BJ (cell line): ENCODE data around the gene KCNQ1. TPM values are rescaled to one million over a fixed set of nuclear protein-coding genes. Genes with fewer than 3 reads are reported as not detected.

Experiments
- CTCF ChIA-PET: fragments of 350-600 bp; formaldehyde crosslinking; extraction: SDS; loops from one replicate; lab custom pipeline; 2021; ENCODE audit warnings: antibody characterized with exemption, inconsistent platforms; lab: Yijun Ruan, JAX
- POLR2A ChIA-PET: fragments of 300-600 bp; sonication (Branson Sonifier 250); formaldehyde crosslinking; extraction: SDS; loops from one replicate; lab custom pipeline; 2021; ENCODE audit warnings: antibody characterized with exemption; lab: Charles Lee
- DNase-seq: peaks from one replicate; pipeline ENCODE4 v3.0.0-alpha.2; 2011; ENCODE audit warnings: low read depth
- H3K27me3 ChIP-seq: 2 replicates; pipeline ENCODE4 v1.6.0; 2011; ENCODE audit warnings: low read length; ENCODE audit not compliant: control insufficient read depth, insufficient read depth
- H3K36me3 ChIP-seq: 2 replicates; pipeline ENCODE4 v1.5.1; 2011; ENCODE audit warnings: low read length; ENCODE audit not compliant: control insufficient read depth, insufficient read depth
- H3K4me3 ChIP-seq: 2 replicates; pipeline ENCODE4 v1.5.1; 2011; ENCODE audit warnings: low read depth, mild to moderate bottlenecking, control low read depth, low read length
- CTCF ChIP-seq: IDR thresholded peaks from 2 replicates; pipeline ENCODE4 v1.5.1; 2011; ENCODE audit warnings: low read depth, mild to moderate bottlenecking, control low read depth, inconsistent platforms, low read length, moderate library complexity; ENCODE audit not compliant: insufficient read depth
- polyA plus RNA-seq: library from polyadenylated mRNA; depleted of rRNA; stranded (reverse); fragments of >200 nt; gene quantifications from 2 replicates; pipeline ENCODE4 v1.2.3, GENCODE V29; 2011

KCNQ1 gene
- polyA plus RNA-seq, 1 experiment: not detected

- Histone ChIP-seq H3K36me3 (no peaks in the 10 kb centered on the region), H3K27me3 (peaks cover 5% of the 10 kb centered on the region), H3K4me3 (no peak overlapping the region)
- POLR2A ChIA-PET: no interaction called here
- DNase-seq: no peak
- TF ChIP-seq CTCF: no peak
- CTCF ChIA-PET: interaction anchor here (0.8 kb wide), 1 partner anchor 251 kb away, joined by 3 read pairs; no protein-coding TSS in a partner anchor
Measured at GRCh38 chr11:2555891-2556290, 111.1 kb downstream of the KCNQ1 start.

- ChIA-PET CTCF (no interaction called here), POLR2A (no interaction called here)
- peaks cover 4% of the 10 kb centered on the region for H3K27me3 ChIP-seq
- no peak overlapping the region for H3K4me3 ChIP-seq
- H3K36me3 ChIP-seq: no peaks in the 10 kb centered on the region
- no peak for DNase-seq
- no peak for TF ChIP-seq CTCF
Measured at GRCh38 chr11:2557381-2557780, 112.6 kb downstream of the KCNQ1 start.

GRCh38 chr11:2558397-2558796, 113.6 kb downstream of the KCNQ1 start:
- H3K27me3 ChIP-seq: peaks cover 4% of the 10 kb centered on the region
- H3K4me3 ChIP-seq: no peak overlapping the region
- no peak for DNase-seq
- ChIA-PET CTCF (no interaction called here), POLR2A (no interaction called here)
- no peak for TF ChIP-seq CTCF
- H3K36me3 ChIP-seq: no peaks in the 10 kb centered on the region

GRCh38 chr11:2558861-2559526, 114.2 kb downstream of the KCNQ1 start:
- Histone ChIP-seq H3K27me3 (peaks cover 4% of the 10 kb centered on the region), H3K4me3 (no peak overlapping the region), H3K36me3 (no peaks in the 10 kb centered on the region)
- no peak for DNase-seq
- no peak for TF ChIP-seq CTCF
- POLR2A ChIA-PET: no interaction called here
- CTCF ChIA-PET: interaction anchor here (1.2 kb wide), 1 partner anchor 27 kb away, joined by 3 read pairs; no protein-coding TSS in a partner anchor

GRCh38 chr11:2559527-2560311, 114.9 kb downstream of the KCNQ1 start:
- Histone ChIP-seq H3K27me3 (peaks cover 2% of the 10 kb centered on the region; the same call in 1 of the 2 replicates), H3K4me3 (no peak overlapping the region), H3K36me3 (no peaks in the 10 kb centered on the region)
- POLR2A ChIA-PET: no interaction called here
- no peak for DNase-seq
- no peak for TF ChIP-seq CTCF
- CTCF ChIA-PET: interaction anchor here (1.2 kb wide), 1 partner anchor 28 kb away, joined by 3 read pairs; no protein-coding TSS in a partner anchor
